ENCODE measurements around the gene AAK1. TPM values are rescaled to one million over a fixed set of nuclear protein-coding genes. Genes with fewer than 3 reads are reported as not detected.
"Not testable (repeated sequence)": the region's sequence is repeated elsewhere in the genome, so short reads cannot be mapped to it uniquely, and the experiment has no call there.

AAK1 gene
- total RNA-seq, 1 donor from 2014 or later: 72.6 TPM

GRCh38 chr2:69677914-69678313 lies 34.4 kb upstream of the AAK1 start:
- Histone ChIP-seq H3K27me3 (no peaks in the 10 kb centered on the region), H3K9me3 (no peaks in the 10 kb centered on the region), H3K4me1 (peaks cover 8% of the 10 kb centered on the region), H3K4me3 (no peak overlapping the region), H3K27ac (no peak overlapping the region), H3K36me3 (no peaks in the 10 kb centered on the region)
- DNase-seq (no peak), ATAC-seq (no peak)
- no peak for TF ChIP-seq CTCF (IDR thresholded peaks at IDR 0.05)
- intact Hi-C loops (cut with DNase I): no loop called here

DNA sequence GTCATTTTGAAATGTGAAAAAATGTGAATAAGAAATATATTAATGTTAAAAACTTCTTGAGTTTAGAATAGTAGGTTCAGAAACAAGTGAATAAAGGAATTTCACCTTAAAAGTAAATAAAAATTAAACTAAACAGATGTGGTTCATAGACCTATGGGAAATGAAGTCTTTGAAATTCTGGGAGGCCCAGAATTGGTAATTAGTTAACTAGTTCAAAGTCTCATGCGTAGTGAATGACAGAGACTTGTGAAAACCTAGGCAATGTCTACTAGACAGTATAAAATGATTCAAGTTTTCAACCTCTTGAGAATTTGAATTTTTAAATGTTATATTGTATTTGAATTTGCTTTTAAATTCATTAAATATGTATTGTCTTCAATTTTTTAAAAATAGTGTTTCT lies 32.6 kb upstream of the AAK1 start:
- no peaks in the 10 kb centered on the region for H3K27me3 ChIP-seq
- H3K9me3 ChIP-seq: no peaks in the 10 kb centered on the region
- no peak overlapping the region for H3K4me3 ChIP-seq
- H3K36me3 ChIP-seq: no peaks in the 10 kb centered on the region
- no peak for TF ChIP-seq CTCF (IDR thresholded peaks at IDR 0.05)
- H3K27ac ChIP-seq: no peak overlapping the region
- ATAC-seq (no peak), DNase-seq (no peak)
- intact Hi-C loops (cut with DNase I): no loop called here
- H3K4me1 ChIP-seq: peaks cover 4% of the 10 kb centered on the region

DNA sequence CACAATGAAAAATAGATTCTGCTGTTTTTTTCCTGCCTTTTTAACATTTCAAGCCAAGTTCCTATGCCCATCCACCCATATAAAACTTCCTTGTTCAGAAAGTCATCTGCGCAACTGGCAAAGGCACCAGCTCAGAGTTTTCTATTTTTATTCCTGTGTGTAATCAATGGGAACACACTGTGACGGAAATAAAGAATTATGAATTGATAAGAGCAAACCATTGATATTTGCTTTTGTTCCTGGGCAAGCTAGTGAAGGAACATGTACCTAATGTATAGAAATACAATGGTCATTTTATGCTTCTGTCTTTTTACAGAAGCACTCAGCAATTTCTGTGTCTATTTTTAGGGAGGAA lies 30.8 kb upstream of the AAK1 start:
- intact Hi-C loops (cut with DNase I): no loop called here

GRCh38 chr2:69673098-69673497 lies 29.6 kb upstream of the AAK1 start:
- H3K36me3 ChIP-seq; H3K4me3 ChIP-seq; H3K4me1 ChIP-seq; intact Hi-C loops (cut with DNase I); DNase-seq; H3K27me3 ChIP-seq; H3K27ac ChIP-seq; H3K9me3 ChIP-seq; ATAC-seq: not testable (repeated sequence)

More for the DNA sequence above, 30.8 kb upstream of the AAK1 start:
- Histone ChIP-seq H3K9me3 (no peaks in the 10 kb centered on the region), H3K27me3 (no peaks in the 10 kb centered on the region), H3K36me3 (no peaks in the 10 kb centered on the region), H3K4me1 (peaks cover 4% of the 10 kb centered on the region), H3K4me3 (no peak overlapping the region), H3K27ac (no peak overlapping the region)
- ATAC-seq (no peak), DNase-seq (no peak)
- TF ChIP-seq CTCF (IDR thresholded peaks at IDR 0.05): no peak

DNA sequence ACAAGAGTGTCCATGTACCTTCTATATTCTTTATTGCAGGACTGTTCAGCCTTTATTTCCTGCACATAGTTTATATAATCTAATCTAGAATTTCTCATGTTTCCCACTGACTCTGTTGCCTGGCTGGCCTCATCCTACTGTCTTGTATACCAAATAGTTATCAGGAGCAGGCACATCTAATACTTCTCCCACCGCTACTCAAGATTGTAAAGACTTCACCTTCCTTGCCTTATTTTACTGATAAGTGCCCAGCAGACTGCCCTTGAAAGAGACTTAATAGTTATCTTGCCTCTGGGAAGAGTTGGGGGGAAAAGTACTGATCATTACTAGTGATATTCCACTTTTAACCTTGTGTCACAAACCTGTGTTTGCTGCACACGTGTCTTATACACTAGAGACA lies 26.1 kb upstream of the AAK1 start:
- ATAC-seq (no peak), DNase-seq (no peak)
- intact Hi-C loops (cut with DNase I): no loop called here
- TF ChIP-seq CTCF (IDR thresholded peaks at IDR 0.05): no peak
- no peaks in the 10 kb centered on the region for H3K36me3 ChIP-seq
- H3K27ac ChIP-seq: no peak overlapping the region
- H3K4me3 ChIP-seq: no peak overlapping the region
- H3K9me3 ChIP-seq: no peaks in the 10 kb centered on the region
- no peaks in the 10 kb centered on the region for H3K27me3 ChIP-seq
- peaks cover 3% of the 10 kb centered on the region for H3K4me1 ChIP-seq

DNA sequence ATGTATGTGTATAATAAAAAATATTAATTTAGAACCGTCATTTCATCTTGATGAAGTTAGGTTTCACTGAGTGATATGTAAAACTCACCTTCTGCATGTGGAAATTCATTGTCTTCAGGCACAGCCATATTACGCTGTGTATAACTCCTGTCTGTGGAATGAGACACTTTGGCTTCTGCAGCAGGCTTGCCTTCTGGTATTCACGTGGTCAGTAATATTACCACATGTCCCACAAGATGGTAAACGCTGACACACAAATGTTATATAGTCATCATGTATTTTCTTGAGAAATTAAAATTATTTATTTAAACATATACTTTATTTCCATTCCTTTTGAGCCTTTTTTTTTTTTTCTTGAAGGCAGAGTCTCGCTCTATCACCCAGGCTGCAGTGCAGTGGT lies 25.1 kb upstream of the AAK1 start:
- intact Hi-C loops (cut with DNase I): no loop called here
- no peak overlapping the region for H3K27ac ChIP-seq
- H3K4me3 ChIP-seq: no peak overlapping the region
- no peaks in the 10 kb centered on the region for H3K36me3 ChIP-seq
- ATAC-seq (no peak), DNase-seq (no peak)
- H3K4me1 ChIP-seq: no peaks in the 10 kb centered on the region
- H3K9me3 ChIP-seq: no peaks in the 10 kb centered on the region
- TF ChIP-seq CTCF (IDR thresholded peaks at IDR 0.05): no peak
- H3K27me3 ChIP-seq: no peaks in the 10 kb centered on the region

All from upper lobe of right lung (tissue), 1 donor.